GM23248 (cell line): ENCODE data around the gene DOCK6.

ENCODE experiments used
- EZH2 ChIP-seq: fragments of 200-600 bp; sonication (generic); IDR thresholded peaks from 2 replicates; pipeline ENCODE4 v1.6.1; 2018; ENCODE audit warnings: antibody characterized with exemption, mild to moderate bottlenecking; ENCODE audit not compliant: insufficient read depth, poor library complexity, severe bottlenecking
- EZH2phosphoT487 ChIP-seq: fragments of 200-600 bp; sonication (generic); IDR thresholded peaks from 2 replicates; pipeline ENCODE4 v1.6.1; 2018; ENCODE audit warnings: antibody characterized with exemption, moderate library complexity, mild to moderate bottlenecking, low read depth; ENCODE audit not compliant: insufficient read depth

- no peak for TF ChIP-seq EZH2
- no peak for TF ChIP-seq EZH2phosphoT487
Observed at GRCh38 chr19:11223200-11223599, 39.1 kb downstream of the DOCK6 start.
